WTC11 (cell line): Measurements from ENCODE around the gene M6PR. TPM values are rescaled to one million over a fixed set of nuclear protein-coding genes. Genes with fewer than 3 reads are reported as not detected.

Source experiments
- ATAC-seq: fragments of 200-7000 bp; cut with Tn5 transposase; 2 replicates; pipeline ENCODE4 v1.10.0; 2021; ENCODE audit warnings: mild to moderate bottlenecking, moderate library complexity
- CTCF ChIA-PET: fragments of 300-600 bp; sonication (Branson Sonifier 250); formaldehyde crosslinking; loops from one replicate; lab custom pipeline; 2021; ENCODE audit warnings: antibody characterized with exemption; lab: Charles Lee
- POLR2A ChIA-PET: fragments of 350-600 bp; sonication (Branson Sonifier 250); formaldehyde crosslinking; loops from one replicate; lab custom pipeline; 2021; ENCODE audit warnings: antibody characterized with exemption; lab: Charles Lee
- DNase-seq: peaks from one replicate; pipeline ENCODE4 v3.0.0; 2021; ENCODE audit warnings: low spot score
- H3K27ac Mint-ChIP-seq: 2 replicates; pipeline ENCODE4 v1.8.0; 2021; ENCODE audit warnings: mixed read lengths
- H3K27me3 Mint-ChIP-seq: 2 replicates; pipeline ENCODE4 v1.8.0; 2021; ENCODE audit warnings: low read depth, mild to moderate bottlenecking, moderate library complexity, mixed read lengths
- H3K36me3 Mint-ChIP-seq: 2 replicates; pipeline ENCODE4 v1.8.0; 2021; ENCODE audit warnings: mixed read lengths
- H3K4me1 Mint-ChIP-seq: 2 replicates; pipeline ENCODE4 v1.8.0; 2022; ENCODE audit warnings: mixed read lengths
- H3K4me3 Mint-ChIP-seq: 2 replicates; pipeline ENCODE4 v1.8.0; 2021; ENCODE audit warnings: mild to moderate bottlenecking, moderate library complexity, mixed read lengths
- H3K9me3 Mint-ChIP-seq: 2 replicates; pipeline ENCODE4 v1.8.0; 2021; ENCODE audit warnings: mixed read lengths
- ARID4B ChIP-seq: sonication (generic); formaldehyde crosslinking; IDR thresholded peaks from 2 replicates; pipeline ENCODE4 v1.8.0; 2023; ENCODE audit warnings: missing genetic modification reagents, mild to moderate bottlenecking, borderline replicate concordance
- EMX1 ChIP-seq: fragments of 250-450 bp; sonication (Bioruptor Pico); IDR thresholded peaks from 2 replicates; pipeline ENCODE4 v1.8.0; 2021; ENCODE audit warnings: mild to moderate bottlenecking
- ETV6 ChIP-seq: sonication (generic); formaldehyde crosslinking; IDR thresholded peaks from 2 replicates; pipeline ENCODE4 v1.8.1; 2022; ENCODE audit warnings: mild to moderate bottlenecking, missing genetic modification reagents
- FOXP1 ChIP-seq: sonication (generic); formaldehyde crosslinking; IDR thresholded peaks from 2 replicates; pipeline ENCODE4 v1.8.0; 2022; ENCODE audit warnings: missing genetic modification reagents, mild to moderate bottlenecking, moderate library complexity, borderline replicate concordance
- FOXP4 ChIP-seq: sonication (generic); formaldehyde crosslinking; IDR thresholded peaks from 2 replicates; pipeline ENCODE4 v1.8.0; 2022; ENCODE audit warnings: mild to moderate bottlenecking, missing genetic modification reagents
- MLX ChIP-seq: sonication (generic); formaldehyde crosslinking; IDR thresholded peaks from 2 replicates; pipeline ENCODE4 v1.8.1; 2023; ENCODE audit warnings: mild to moderate bottlenecking, missing genetic modification reagents, moderate library complexity
- MXD4 ChIP-seq: fragments of 250-450 bp; sonication (Bioruptor Pico); IDR thresholded peaks from 2 replicates; pipeline ENCODE4 v1.8.0; 2021; ENCODE audit warnings: mild to moderate bottlenecking, moderate library complexity, borderline replicate concordance
- MYBL2 ChIP-seq: sonication (generic); formaldehyde crosslinking; IDR thresholded peaks from 2 replicates; pipeline ENCODE4 v1.8.1; 2023; ENCODE audit warnings: mild to moderate bottlenecking, moderate library complexity, missing genetic modification reagents
- NR1H2 ChIP-seq: sonication (generic); formaldehyde crosslinking; IDR thresholded peaks from 2 replicates; pipeline ENCODE4 v1.9.0; 2021; ENCODE audit warnings: mild to moderate bottlenecking, moderate library complexity, missing genetic modification reagents
- PREB ChIP-seq: sonication (generic); formaldehyde crosslinking; IDR thresholded peaks from 2 replicates; pipeline ENCODE4 v1.8.1; 2022; ENCODE audit warnings: mild to moderate bottlenecking, missing genetic modification reagents, moderate library complexity, borderline replicate concordance
- RORB ChIP-seq: fragments of 250-450 bp; sonication (Bioruptor Pico); IDR thresholded peaks from 2 replicates; pipeline ENCODE4 v1.9.0; 2021; ENCODE audit warnings: mild to moderate bottlenecking
- SMAD3 ChIP-seq: sonication (generic); formaldehyde crosslinking; IDR thresholded peaks from 2 replicates; pipeline ENCODE4 v1.8.0; 2022; ENCODE audit warnings: missing genetic modification reagents, mild to moderate bottlenecking, borderline replicate concordance
- SOX15 ChIP-seq: fragments of 250-450 bp; sonication (Bioruptor Pico); IDR thresholded peaks from 2 replicates; pipeline ENCODE4 v1.9.0; 2021; ENCODE audit warnings: mild to moderate bottlenecking
- STAT6 ChIP-seq: sonication (generic); formaldehyde crosslinking; conservative IDR thresholded peaks from 2 replicates; pipeline ENCODE4 v1.8.1; 2023; ENCODE audit warnings: mild to moderate bottlenecking, low read depth, missing genetic modification reagents, moderate library complexity
- TEAD1 ChIP-seq: sonication (generic); formaldehyde crosslinking; IDR thresholded peaks from 2 replicates; pipeline ENCODE4 v1.8.0; 2022; ENCODE audit warnings: mild to moderate bottlenecking, missing genetic modification reagents
- USF1 ChIP-seq: sonication (generic); formaldehyde crosslinking; IDR thresholded peaks from 2 replicates; pipeline ENCODE4 v1.8.0; 2022; ENCODE audit warnings: mild to moderate bottlenecking, missing genetic modification reagents
- USF2 ChIP-seq: sonication (generic); formaldehyde crosslinking; IDR thresholded peaks from 2 replicates; pipeline ENCODE4 v1.8.1; 2023; ENCODE audit warnings: mild to moderate bottlenecking, missing genetic modification reagents, moderate library complexity
- ZNF425 ChIP-seq: fragments of 250-450 bp; sonication (Bioruptor Pico); conservative IDR thresholded peaks from 2 replicates; pipeline ENCODE4 v1.9.0; 2021; ENCODE audit warnings: mild to moderate bottlenecking
- ZSCAN18 ChIP-seq: fragments of 250-450 bp; sonication (Bioruptor Pico); IDR thresholded peaks from 2 replicates; pipeline ENCODE4 v2.1.2; 2022; ENCODE audit warnings: mild to moderate bottlenecking, moderate library complexity
- total RNA-seq: library from RNA; stranded (reverse); gene quantifications from 3 replicates; pipeline ENCODE4 v1.2.3, GENCODE V29; 2021

M6PR gene
- total RNA-seq, 1 experiment from 2014 or later, result 139 TPM

- Mint-ChIP-seq H3K27ac (no peak overlapping the region), H3K36me3 (peaks cover 21% of the 10 kb centered on the region), H3K4me3 (no peak overlapping the region), H3K27me3 (no peaks in the 10 kb centered on the region), H3K4me1 (no peaks in the 10 kb centered on the region), H3K9me3 (peaks cover 32% of the 10 kb centered on the region)
- DNase-seq (no peak), ATAC-seq (no peak)
- CTCF ChIA-PET, result no interaction called here
- no peak for TF ChIP-seq PREB (CRISPR knock-in tag)
- no peak for TF ChIP-seq ETV6 (CRISPR knock-in tag)
- TF ChIP-seq MXD4 (CRISPR knock-in tag), result no peak
- TF ChIP-seq ZSCAN18 (CRISPR knock-in tag), result no peak
- no peak for TF ChIP-seq FOXP1 (CRISPR knock-in tag)
- no peak for TF ChIP-seq USF1 (CRISPR knock-in tag)
- TF ChIP-seq EMX1 (CRISPR knock-in tag), result no peak
- no peak for TF ChIP-seq MYBL2 (CRISPR knock-in tag)
- no peak for TF ChIP-seq ZNF425 (CRISPR knock-in tag)
- TF ChIP-seq TEAD1 (CRISPR knock-in tag), result no peak
- no peak for TF ChIP-seq SOX15 (CRISPR knock-in tag)
- no peak for TF ChIP-seq USF2 (CRISPR knock-in tag)
- no peak for TF ChIP-seq MLX (CRISPR knock-in tag)
- TF ChIP-seq RORB (CRISPR knock-in tag), result no peak
- no peak for TF ChIP-seq SMAD3 (CRISPR knock-in tag)
- no peak for TF ChIP-seq STAT6 (CRISPR knock-in tag)
- no peak for TF ChIP-seq FOXP4 (CRISPR knock-in tag)
- TF ChIP-seq NR1H2 (CRISPR knock-in tag), result no peak
- no peak for TF ChIP-seq ARID4B
- POLR2A ChIA-PET, result no interaction called here
Observed at GRCh38 chr12:8970432-8970831, 21.0 kb upstream of the M6PR start.
